HepG2 (cell line): Measurements from ENCODE around the gene LSM11. TPM values are rescaled to one million over a fixed set of nuclear protein-coding genes. Genes with fewer than 3 reads are reported as not detected.
A peak's percentile ranks its signal among the peaks of the same experiment; 100 is the strongest.

ENCODE experiments used
- KLF12 ChIP-seq: sonication (generic); formaldehyde crosslinking; IDR thresholded peaks from 2 replicates; pipeline ENCODE4 v1.4.0; 2020; ENCODE audit warnings: missing genetic modification reagents, borderline replicate concordance
- MEIS1 ChIP-seq: sonication (generic); formaldehyde crosslinking; IDR thresholded peaks from 2 replicates; pipeline ENCODE4 v1.9.0; 2021; ENCODE audit warnings: mild to moderate bottlenecking, missing genetic modification reagents, moderate library complexity, borderline replicate concordance
- RARA ChIP-seq: IDR thresholded peaks from 2 replicates; pipeline ENCODE4 v1.6.1; 2016; ENCODE audit warnings: missing genetic modification reagents, missing compliant biosample characterization
- RFXANK ChIP-seq: IDR thresholded peaks from 2 replicates; pipeline ENCODE4 v1.6.1; 2016
- SNAPC4 ChIP-seq: sonication (generic); formaldehyde crosslinking; IDR thresholded peaks from 2 replicates; pipeline ENCODE4 v1.4.0; 2020; ENCODE audit warnings: mild to moderate bottlenecking, missing genetic modification reagents
- TOE1 ChIP-seq: sonication (generic); formaldehyde crosslinking; IDR thresholded peaks from 2 replicates; pipeline ENCODE4 v1.4.0; 2020; ENCODE audit warnings: mild to moderate bottlenecking, missing genetic modification reagents
- TSC22D2 ChIP-seq: sonication (generic); formaldehyde crosslinking; IDR thresholded peaks from 2 replicates; pipeline ENCODE4 v1.5.1; 2020; ENCODE audit warnings: missing genetic modification reagents, mild to moderate bottlenecking, borderline replicate concordance
- ZFP62 ChIP-seq: sonication (generic); formaldehyde crosslinking; IDR thresholded peaks from 2 replicates; pipeline ENCODE4 v1.4.0; 2020; ENCODE audit warnings: missing genetic modification reagents
- ZKSCAN1 ChIP-seq: fragments of 150-350 bp; IDR thresholded peaks from 2 replicates; pipeline ENCODE4 v1.6.1; 2014; ENCODE audit warnings: low read length
- ZNF260 ChIP-seq: sonication (generic); formaldehyde crosslinking; IDR thresholded peaks from 2 replicates; pipeline ENCODE4 v1.4.0; 2020; ENCODE audit warnings: missing genetic modification reagents, low read depth, mild to moderate bottlenecking, borderline replicate concordance
- ZNF407 ChIP-seq: sonication (generic); formaldehyde crosslinking; IDR thresholded peaks from one replicate; pipeline ENCODE4 v1.5.1; 2020; ENCODE audit warnings: mild to moderate bottlenecking, missing genetic modification reagents; ENCODE audit errors: not compliant biosample characterization
- ZNF788 ChIP-seq: sonication (generic); formaldehyde crosslinking; IDR thresholded peaks from 2 replicates; pipeline ENCODE4 v1.5.0; 2020; ENCODE audit warnings: mild to moderate bottlenecking, missing genetic modification reagents, borderline replicate concordance
- polyA plus RNA-seq, 8 experiments: library from polyadenylated mRNA; depleted of rRNA in 3 of 8; stranded (reverse) in 7 of 8; unstranded in 1 of 8; fragments of >200 nt; fragmentation: Illumina TruSeq in 4 of 8; extraction: Trizol in 4 of 8; gene quantifications; 2 replicates each; pipeline versions ENCODE4 v1.2.1 to v1.2.3, GENCODE V29; 2011 to 2016; ENCODE audit warnings: low read depth in 4 of 8, missing spikeins in 1 of 8, mixed read lengths in 1 of 8; ENCODE audit not compliant: insufficient read depth in 1 of 8
- total RNA-seq, 5 experiments: library from RNA; depleted of rRNA; stranded (reverse); fragments of >200 nt; fragmentation: Illumina TruSeq; extraction: Trizol; gene quantifications; 2 replicates each; pipeline ENCODE4 v1.2.3, GENCODE V29; 2016; ENCODE audit warnings: low read depth in 1 of 5
- TF ChIP-seq, protein P1 (sequence below): sonication (generic); formaldehyde crosslinking; IDR thresholded peaks from 2 replicates; pipeline ENCODE4 v1.5.0; 2020; ENCODE audit warnings: missing genetic modification reagents

LSM11 gene
- total and polyA plus RNA-seq, 2 of the 13 experiments (the other 11 are each of a cell fraction or from before 2014, with no cell fraction given) = 4.5 to 7.2 TPM

- TF ChIP-seq ZNF260 (CRISPR knock-in tag) (no peak), SNAPC4 (CRISPR knock-in tag) (no peak), KLF12 (peak; percentile 4; the same call in 1 of the 2 replicates), ZFP62 (CRISPR knock-in tag) (no peak), TSC22D2 (CRISPR knock-in tag) (0 out of 2 replicates have a peak, but pooled peaks have one; percentile 55), ZNF407 (CRISPR knock-in tag) (no peak), ZNF788 (peak; percentile 71; the same call in 1 of the 2 replicates), MEIS1 (0 out of 2 replicates have a peak, but pooled peaks have one; percentile 61), TOE1 (CRISPR knock-in tag) (no peak), RARA (CRISPR knock-in tag) (peak; percentile 24; the same call in 1 of the 2 replicates), RFXANK (CRISPR knock-in tag) (no peak), ZKSCAN1 (0 out of 2 replicates have a peak, but pooled peaks have one; percentile 31)
- TF ChIP-seq, protein P1, sequence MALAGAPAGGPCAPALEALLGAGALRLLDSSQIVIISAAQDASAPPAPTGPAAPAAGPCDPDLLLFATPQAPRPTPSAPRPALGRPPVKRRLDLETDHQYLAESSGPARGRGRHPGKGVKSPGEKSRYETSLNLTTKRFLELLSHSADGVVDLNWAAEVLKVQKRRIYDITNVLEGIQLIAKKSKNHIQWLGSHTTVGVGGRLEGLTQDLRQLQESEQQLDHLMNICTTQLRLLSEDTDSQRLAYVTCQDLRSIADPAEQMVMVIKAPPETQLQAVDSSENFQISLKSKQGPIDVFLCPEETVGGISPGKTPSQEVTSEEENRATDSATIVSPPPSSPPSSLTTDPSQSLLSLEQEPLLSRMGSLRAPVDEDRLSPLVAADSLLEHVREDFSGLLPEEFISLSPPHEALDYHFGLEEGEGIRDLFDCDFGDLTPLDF (CRISPR knock-in tag) = no peak
These were observed at the start of gene LSM11 (continued) for GRCh38 chr5:157743163-157744050.
